SK-N-SH treated with all-trans-retinoic acid at 6 μM for 48 hours (cell line): ENCODE data around the gene MCEMP1.

Experiments used
- ARNTL ChIP-seq: fragments of 450-650 bp; formaldehyde crosslinking; IDR thresholded peaks from 2 replicates; pipeline ENCODE4 v1.5.0; 2020; ENCODE audit warnings: low read depth, mild to moderate bottlenecking, moderate library complexity, borderline replicate concordance
- CSDC2 ChIP-seq: fragments of 250-450 bp; sonication (Bioruptor Pico); IDR thresholded peaks from 2 replicates; pipeline ENCODE4 v1.5.0; 2020; ENCODE audit warnings: mild to moderate bottlenecking, moderate library complexity
- ISL1 ChIP-seq: fragments of 250-450 bp; sonication (Bioruptor Pico); IDR thresholded peaks from 2 replicates; pipeline ENCODE4 v2.1.2; 2022; ENCODE audit warnings: mild to moderate bottlenecking, moderate library complexity
- RARB ChIP-seq: fragments of 250-450 bp; sonication (Bioruptor Pico); IDR thresholded peaks from 2 replicates; pipeline ENCODE4 v1.8.0; 2021; ENCODE audit warnings: mild to moderate bottlenecking, moderate library complexity
- ZC3H10 ChIP-seq: fragments of 250-450 bp; sonication (Bioruptor Pico); IDR thresholded peaks from 2 replicates; pipeline ENCODE4 v1.5.1; 2021; ENCODE audit warnings: mild to moderate bottlenecking, moderate library complexity
- ZFP3 ChIP-seq: fragments of 250-450 bp; sonication (Bioruptor Pico); IDR thresholded peaks from 2 replicates; pipeline ENCODE4 v1.5.0; 2020; ENCODE audit warnings: mild to moderate bottlenecking, moderate library complexity
- ZFP30 ChIP-seq: fragments of 450-650 bp; formaldehyde crosslinking; IDR thresholded peaks from 2 replicates; pipeline ENCODE4 v1.5.0; 2022; ENCODE audit warnings: mild to moderate bottlenecking, moderate library complexity
- ZNF565 ChIP-seq: fragments of 450-650 bp; formaldehyde crosslinking; conservative IDR thresholded peaks from 2 replicates; pipeline ENCODE4 v1.5.0; 2020; ENCODE audit warnings: low read depth, mild to moderate bottlenecking, moderate library complexity
- TF ChIP-seq, protein P1 (sequence below): fragments of 250-450 bp; sonication (Bioruptor Pico); IDR thresholded peaks from 2 replicates; pipeline ENCODE4 v1.8.0; 2020; ENCODE audit warnings: mild to moderate bottlenecking, moderate library complexity, borderline replicate concordance
- TF ChIP-seq, protein P2 (sequence below): fragments of 250-450 bp; sonication (Bioruptor Pico); IDR thresholded peaks from 2 replicates; pipeline ENCODE4 v1.5.0; 2020; ENCODE audit warnings: mild to moderate bottlenecking, moderate library complexity

DNA sequence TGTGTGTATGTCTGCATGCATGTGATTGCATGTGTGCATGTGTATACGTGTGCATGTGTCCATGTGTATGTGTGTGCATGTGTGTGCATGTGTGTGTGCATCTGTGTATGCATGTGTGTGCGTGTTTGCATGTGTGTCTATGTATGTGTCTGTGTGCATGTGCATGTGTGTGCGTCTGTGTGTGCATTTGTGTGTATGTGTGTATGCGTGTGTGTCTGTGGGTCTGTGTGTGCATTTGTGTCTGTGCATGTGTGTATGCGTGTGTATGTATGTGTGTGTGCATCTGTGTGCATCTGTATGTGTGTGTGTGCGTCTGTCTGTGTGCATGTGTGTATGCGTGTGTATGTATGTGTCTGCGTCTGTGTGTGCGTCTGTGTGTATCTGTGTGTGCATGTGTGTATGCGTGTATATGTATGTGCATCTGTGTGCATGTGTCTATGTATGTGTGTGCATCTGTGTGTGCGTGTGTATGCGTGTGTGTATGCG is 37.0 kb upstream of the MCEMP1 start:
- TF ChIP-seq ZFP30 (CRISPR knock-in tag) (no peak), RARB (CRISPR knock-in tag) (no peak), ZC3H10 (CRISPR knock-in tag) (no peak), ISL1 (CRISPR knock-in tag) (no peak), ZNF565 (no peak), CSDC2 (CRISPR knock-in tag) (no peak), ARNTL (CRISPR knock-in tag) (no peak), ZFP3 (no peak)
- TF ChIP-seq, protein P1, sequence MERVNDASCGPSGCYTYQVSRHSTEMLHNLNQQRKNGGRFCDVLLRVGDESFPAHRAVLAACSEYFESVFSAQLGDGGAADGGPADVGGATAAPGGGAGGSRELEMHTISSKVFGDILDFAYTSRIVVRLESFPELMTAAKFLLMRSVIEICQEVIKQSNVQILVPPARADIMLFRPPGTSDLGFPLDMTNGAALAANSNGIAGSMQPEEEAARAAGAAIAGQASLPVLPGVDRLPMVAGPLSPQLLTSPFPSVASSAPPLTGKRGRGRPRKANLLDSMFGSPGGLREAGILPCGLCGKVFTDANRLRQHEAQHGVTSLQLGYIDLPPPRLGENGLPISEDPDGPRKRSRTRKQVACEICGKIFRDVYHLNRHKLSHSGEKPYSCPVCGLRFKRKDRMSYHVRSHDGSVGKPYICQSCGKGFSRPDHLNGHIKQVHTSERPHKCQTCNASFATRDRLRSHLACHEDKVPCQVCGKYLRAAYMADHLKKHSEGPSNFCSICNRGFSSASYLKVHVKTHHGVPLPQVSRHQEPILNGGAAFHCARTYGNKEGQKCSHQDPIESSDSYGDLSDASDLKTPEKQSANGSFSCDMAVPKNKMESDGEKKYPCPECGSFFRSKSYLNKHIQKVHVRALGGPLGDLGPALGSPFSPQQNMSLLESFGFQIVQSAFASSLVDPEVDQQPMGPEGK (CRISPR knock-in tag): no peak
- TF ChIP-seq, protein P2, sequence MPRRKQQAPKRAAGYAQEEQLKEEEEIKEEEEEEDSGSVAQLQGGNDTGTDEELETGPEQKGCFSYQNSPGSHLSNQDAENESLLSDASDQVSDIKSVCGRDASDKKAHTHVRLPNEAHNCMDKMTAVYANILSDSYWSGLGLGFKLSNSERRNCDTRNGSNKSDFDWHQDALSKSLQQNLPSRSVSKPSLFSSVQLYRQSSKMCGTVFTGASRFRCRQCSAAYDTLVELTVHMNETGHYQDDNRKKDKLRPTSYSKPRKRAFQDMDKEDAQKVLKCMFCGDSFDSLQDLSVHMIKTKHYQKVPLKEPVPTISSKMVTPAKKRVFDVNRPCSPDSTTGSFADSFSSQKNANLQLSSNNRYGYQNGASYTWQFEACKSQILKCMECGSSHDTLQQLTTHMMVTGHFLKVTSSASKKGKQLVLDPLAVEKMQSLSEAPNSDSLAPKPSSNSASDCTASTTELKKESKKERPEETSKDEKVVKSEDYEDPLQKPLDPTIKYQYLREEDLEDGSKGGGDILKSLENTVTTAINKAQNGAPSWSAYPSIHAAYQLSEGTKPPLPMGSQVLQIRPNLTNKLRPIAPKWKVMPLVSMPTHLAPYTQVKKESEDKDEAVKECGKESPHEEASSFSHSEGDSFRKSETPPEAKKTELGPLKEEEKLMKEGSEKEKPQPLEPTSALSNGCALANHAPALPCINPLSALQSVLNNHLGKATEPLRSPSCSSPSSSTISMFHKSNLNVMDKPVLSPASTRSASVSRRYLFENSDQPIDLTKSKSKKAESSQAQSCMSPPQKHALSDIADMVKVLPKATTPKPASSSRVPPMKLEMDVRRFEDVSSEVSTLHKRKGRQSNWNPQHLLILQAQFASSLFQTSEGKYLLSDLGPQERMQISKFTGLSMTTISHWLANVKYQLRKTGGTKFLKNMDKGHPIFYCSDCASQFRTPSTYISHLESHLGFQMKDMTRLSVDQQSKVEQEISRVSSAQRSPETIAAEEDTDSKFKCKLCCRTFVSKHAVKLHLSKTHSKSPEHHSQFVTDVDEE: no peak
